ENCODE data around the gene CTNND1. TPM values are rescaled to one million over a fixed set of nuclear protein-coding genes. Genes with fewer than 3 reads are reported as not detected.
A peak's percentile ranks its signal among the peaks of the same experiment; 100 is the strongest.

CTNND1 gene
- total and polyA plus RNA-seq, 2 experiments from 2014 or later: 66.9 to 101 TPM

DNA sequence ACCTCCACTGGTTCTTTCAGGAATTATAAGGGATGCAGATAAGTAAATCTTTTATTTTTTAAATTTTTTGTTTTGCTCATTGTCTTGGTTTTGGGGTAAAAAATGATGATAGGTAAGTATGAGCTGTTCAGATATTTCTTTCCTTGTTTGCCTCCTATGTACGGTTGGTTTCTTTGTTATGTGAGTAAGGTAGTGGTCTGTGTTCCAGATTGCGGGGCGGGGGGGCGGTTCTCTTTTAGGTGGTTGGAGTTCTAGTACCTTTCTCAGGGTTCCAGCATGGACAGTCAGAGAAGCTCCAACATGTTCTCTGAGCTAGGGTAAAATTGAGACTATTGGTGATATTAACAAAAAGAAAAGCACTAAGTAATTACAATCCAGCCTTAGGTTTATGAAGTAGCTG is 2.4 kb downstream of the CTNND1 start:
- Histone ChIP-seq H3K4me2 (ENCODE audit: unreplicated experiment) (peak overlapping the region; percentile 99), H3K9ac (peak overlapping the region; percentile 93)
- in situ Hi-C loops (cut with MboI): no loop called here

DNA sequence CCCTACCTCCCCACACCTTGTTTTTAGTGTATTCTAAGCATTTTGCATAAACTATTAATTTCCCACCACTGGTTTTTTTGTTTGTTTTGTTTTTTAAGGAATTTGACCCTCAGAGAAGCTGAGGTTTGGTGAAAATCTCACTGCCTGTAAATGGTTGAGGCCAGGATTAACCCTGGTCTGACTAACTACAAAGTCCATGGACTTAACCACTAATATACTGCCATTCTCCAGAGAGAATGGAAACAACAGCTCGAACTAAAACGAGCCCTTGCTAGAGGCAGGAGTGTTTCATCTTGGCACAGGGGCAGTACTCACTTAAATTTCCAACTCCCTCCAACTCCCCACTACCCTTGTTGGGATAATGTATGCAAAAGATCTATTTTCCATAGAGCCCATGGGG is 3.0 kb downstream of the CTNND1 start:
- H3K9ac ChIP-seq: peak overlapping the region; percentile 93
- peaks cover 22% of the 10 kb centered on the region for H3K4me1 ChIP-seq (ENCODE audit: insufficient read depth)
- no peaks in the 10 kb centered on the region for H3K9me3 ChIP-seq (ENCODE audit: low read depth)
- no peak overlapping the region for H2AFZ ChIP-seq
- H3K27me3 ChIP-seq (replicated peaks; ENCODE audit: insufficient read depth): no peaks in the 10 kb centered on the region
- in situ Hi-C loops (cut with MboI): no loop called here
- peak overlapping the region; percentile 99 for H3K4me2 ChIP-seq (ENCODE audit: unreplicated experiment)
- peak overlapping the region; percentile 25 for H3K27ac ChIP-seq
- 31 to 34% methylated on average over 2 of the region's 2 CpGs for WGBS, 2 experiments (ENCODE audit: low coverage in 1 of 2, low lambda C conversion rate in 2 of 2, missing lambda C conversion rate in 2 of 2)
- peaks cover 12% of the 10 kb centered on the region; the same call in 1 of the 2 replicates for H4K20me1 ChIP-seq (ENCODE audit: insufficient read depth)
- peak overlapping the region; percentile 93 for H3K4me3 ChIP-seq
- TF ChIP-seq EZH2phosphoT487 (IDR thresholded peaks at IDR 0.05; ENCODE audit: insufficient read depth, low read depth) (no peak), EZH2 (IDR thresholded peaks at IDR 0.05; ENCODE audit: insufficient read depth, poor library complexity, severe bottlenecking) (no peak)
- H3K79me2 ChIP-seq (ENCODE audit: insufficient read depth): peaks cover 89% of the 10 kb centered on the region
- no peaks in the 10 kb centered on the region for H3K9me2 ChIP-seq (ENCODE audit: insufficient read depth)
- DNase-seq: peak; percentile 29
- H3K36me3 ChIP-seq (ENCODE audit: low read depth): no peaks in the 10 kb centered on the region
- peaks cover 32% of the 10 kb centered on the region for H3F3A ChIP-seq (ENCODE audit: insufficient read depth)

More for the DNA sequence above, 2.4 kb downstream of the CTNND1 start:
- peaks cover 84% of the 10 kb centered on the region for H3K79me2 ChIP-seq (ENCODE audit: insufficient read depth)
- H3F3A ChIP-seq (ENCODE audit: insufficient read depth): peaks cover 32% of the 10 kb centered on the region
- no peaks in the 10 kb centered on the region for H3K36me3 ChIP-seq (ENCODE audit: low read depth)
- H4K20me1 ChIP-seq (ENCODE audit: insufficient read depth): peaks cover 12% of the 10 kb centered on the region; the same call in 1 of the 2 replicates
- DNase-seq: no peak
- H3K9me2 ChIP-seq (ENCODE audit: insufficient read depth): no peaks in the 10 kb centered on the region
- peak overlapping the region; percentile 86 for H3K27ac ChIP-seq
- H3K27me3 ChIP-seq (replicated peaks; ENCODE audit: insufficient read depth): no peaks in the 10 kb centered on the region
- no peak overlapping the region for H2AFZ ChIP-seq
- H3K9me3 ChIP-seq (ENCODE audit: low read depth): no peaks in the 10 kb centered on the region
- peak overlapping the region; percentile 93 for H3K4me3 ChIP-seq
- WGBS, 2 experiments (ENCODE audit: low coverage in 1 of 2, low lambda C conversion rate in 2 of 2, missing lambda C conversion rate in 2 of 2): 26 to 29% methylated on average over 4 of the region's 4 CpGs
- TF ChIP-seq EZH2phosphoT487 (IDR thresholded peaks at IDR 0.05; ENCODE audit: insufficient read depth, low read depth) (no peak), EZH2 (IDR thresholded peaks at IDR 0.05; ENCODE audit: insufficient read depth, poor library complexity, severe bottlenecking) (no peak)
- peaks cover 22% of the 10 kb centered on the region for H3K4me1 ChIP-seq (ENCODE audit: insufficient read depth)

DNA sequence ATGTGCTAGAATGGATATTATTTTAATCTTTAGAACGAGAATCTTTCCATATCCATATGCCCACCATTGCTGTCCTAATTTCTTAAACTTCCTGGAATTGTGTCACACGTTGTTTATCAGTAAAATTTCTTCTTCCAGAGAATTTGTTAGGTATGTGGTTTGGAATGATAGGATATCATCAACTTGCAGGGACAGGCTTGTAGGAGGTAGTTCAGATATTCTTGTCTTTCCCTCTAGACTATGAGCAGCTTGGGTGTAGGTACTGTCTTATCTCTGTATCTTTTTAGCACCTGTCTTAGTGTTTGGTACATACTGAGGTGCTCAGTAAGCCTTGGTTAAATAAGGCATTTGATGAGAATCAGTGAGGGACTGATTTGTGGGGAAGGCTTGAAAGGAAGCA is 3.4 kb downstream of the CTNND1 start:
- Histone ChIP-seq H3K27me3 (replicated peaks; ENCODE audit: insufficient read depth) (no peaks in the 10 kb centered on the region), H3K9me3 (ENCODE audit: low read depth) (no peaks in the 10 kb centered on the region), H3K9me2 (ENCODE audit: insufficient read depth) (no peaks in the 10 kb centered on the region), H3F3A (ENCODE audit: insufficient read depth) (peaks cover 32% of the 10 kb centered on the region), H4K20me1 (ENCODE audit: insufficient read depth) (peaks cover 12% of the 10 kb centered on the region; the same call in 1 of the 2 replicates), H3K4me1 (ENCODE audit: insufficient read depth) (peaks cover 22% of the 10 kb centered on the region), H2AFZ (no peak overlapping the region), H3K4me2 (ENCODE audit: unreplicated experiment) (peak overlapping the region; percentile 99), H3K79me2 (ENCODE audit: insufficient read depth) (peaks cover 91% of the 10 kb centered on the region), H3K36me3 (ENCODE audit: low read depth) (no peaks in the 10 kb centered on the region), H3K4me3 (peak overlapping the region; percentile 93), H3K27ac (peak overlapping the region; percentile 25), H3K9ac (peak overlapping the region; percentile 93)
- no peak for DNase-seq
- in situ Hi-C loops (cut with MboI): no loop called here
- TF ChIP-seq EZH2phosphoT487 (IDR thresholded peaks at IDR 0.05; ENCODE audit: insufficient read depth, low read depth): no peak
- TF ChIP-seq EZH2 (IDR thresholded peaks at IDR 0.05; ENCODE audit: insufficient read depth, poor library complexity, severe bottlenecking): no peak
- 2 to 9% methylated on average over 2 of the region's 2 CpGs for WGBS, 2 experiments (ENCODE audit: low coverage in 1 of 2, low lambda C conversion rate in 2 of 2, missing lambda C conversion rate in 2 of 2)

DNA sequence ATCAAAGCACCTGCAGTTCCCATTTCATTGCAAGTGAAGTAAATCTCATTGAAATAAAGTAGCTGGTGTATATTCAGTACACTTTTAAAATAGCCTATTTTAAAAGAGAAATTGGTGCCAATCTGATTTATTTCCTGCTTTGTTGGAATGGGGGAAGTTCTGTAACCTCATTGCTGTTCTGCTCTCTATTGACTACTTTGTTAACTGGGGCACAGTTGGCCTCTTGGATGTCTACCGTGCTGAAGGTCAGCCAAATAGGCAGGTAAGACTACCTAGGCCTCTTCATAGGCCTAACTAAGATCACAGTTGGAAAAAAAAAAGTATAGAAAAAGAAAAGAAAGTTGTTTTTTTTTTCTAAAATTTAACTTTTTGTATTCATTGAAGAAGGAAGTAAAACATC is 9.2 kb downstream of the CTNND1 start:
- Histone ChIP-seq H3K27ac (no peak overlapping the region), H3K36me3 (ENCODE audit: low read depth) (no peaks in the 10 kb centered on the region), H3K79me2 (ENCODE audit: insufficient read depth) (peaks cover 100% of the 10 kb centered on the region), H3K9ac (no peak overlapping the region), H3K9me3 (ENCODE audit: low read depth) (no peaks in the 10 kb centered on the region), H4K20me1 (ENCODE audit: insufficient read depth) (peaks cover 26% of the 10 kb centered on the region; the same call in 1 of the 2 replicates), H2AFZ (no peak overlapping the region), H3K9me2 (ENCODE audit: insufficient read depth) (no peaks in the 10 kb centered on the region), H3F3A (ENCODE audit: insufficient read depth) (peaks cover 4% of the 10 kb centered on the region; the same call in 1 of the 2 replicates), H3K4me3 (no peak overlapping the region), H3K4me1 (ENCODE audit: insufficient read depth) (peaks cover 23% of the 10 kb centered on the region), H3K4me2 (ENCODE audit: unreplicated experiment) (no peak overlapping the region), H3K27me3 (replicated peaks; ENCODE audit: insufficient read depth) (no peaks in the 10 kb centered on the region)
- in situ Hi-C loops (cut with MboI): no loop called here
- 95 to 100% methylated on average over 1 of the region's 1 CpG for WGBS, 2 experiments (ENCODE audit: low coverage in 1 of 2, low lambda C conversion rate in 2 of 2, missing lambda C conversion rate in 2 of 2)
- TF ChIP-seq EZH2 (IDR thresholded peaks at IDR 0.05; ENCODE audit: insufficient read depth, poor library complexity, severe bottlenecking) (no peak), EZH2phosphoT487 (IDR thresholded peaks at IDR 0.05; ENCODE audit: insufficient read depth, low read depth) (no peak)
- no peak for DNase-seq

All from GM23248 (cell line).